Measurements from ENCODE around the gene S1PR5.

DNA sequence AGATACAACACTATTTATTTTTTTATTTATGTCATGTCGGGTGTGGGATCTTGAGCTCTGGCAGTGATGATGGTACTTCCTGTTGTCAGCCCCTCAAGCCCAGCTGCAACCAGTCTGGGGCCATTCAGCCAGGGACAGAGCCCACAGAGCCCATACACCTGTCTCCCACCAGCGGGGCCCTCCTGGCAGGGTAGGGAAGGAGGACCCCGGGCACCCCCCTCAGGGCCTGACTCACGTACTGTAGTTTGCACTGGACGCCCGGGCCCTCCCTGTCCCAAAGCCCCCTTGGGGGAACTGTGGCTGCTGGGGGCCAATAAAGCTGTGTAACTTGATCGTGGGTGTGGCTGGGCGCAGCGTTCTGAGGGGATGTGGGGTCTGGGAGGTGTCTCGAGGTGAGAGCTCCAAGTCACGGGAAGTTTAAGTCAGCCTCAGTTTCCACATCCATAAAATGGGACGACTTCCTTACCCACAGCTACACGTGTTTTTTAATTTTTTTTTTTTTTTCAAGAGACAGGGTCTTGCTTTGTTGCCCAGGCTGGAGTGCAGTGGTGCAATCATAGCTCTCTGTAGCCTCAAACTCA lies 35.9 kb upstream of the S1PR5 start:
- TF ChIP-seq, protein P1, sequence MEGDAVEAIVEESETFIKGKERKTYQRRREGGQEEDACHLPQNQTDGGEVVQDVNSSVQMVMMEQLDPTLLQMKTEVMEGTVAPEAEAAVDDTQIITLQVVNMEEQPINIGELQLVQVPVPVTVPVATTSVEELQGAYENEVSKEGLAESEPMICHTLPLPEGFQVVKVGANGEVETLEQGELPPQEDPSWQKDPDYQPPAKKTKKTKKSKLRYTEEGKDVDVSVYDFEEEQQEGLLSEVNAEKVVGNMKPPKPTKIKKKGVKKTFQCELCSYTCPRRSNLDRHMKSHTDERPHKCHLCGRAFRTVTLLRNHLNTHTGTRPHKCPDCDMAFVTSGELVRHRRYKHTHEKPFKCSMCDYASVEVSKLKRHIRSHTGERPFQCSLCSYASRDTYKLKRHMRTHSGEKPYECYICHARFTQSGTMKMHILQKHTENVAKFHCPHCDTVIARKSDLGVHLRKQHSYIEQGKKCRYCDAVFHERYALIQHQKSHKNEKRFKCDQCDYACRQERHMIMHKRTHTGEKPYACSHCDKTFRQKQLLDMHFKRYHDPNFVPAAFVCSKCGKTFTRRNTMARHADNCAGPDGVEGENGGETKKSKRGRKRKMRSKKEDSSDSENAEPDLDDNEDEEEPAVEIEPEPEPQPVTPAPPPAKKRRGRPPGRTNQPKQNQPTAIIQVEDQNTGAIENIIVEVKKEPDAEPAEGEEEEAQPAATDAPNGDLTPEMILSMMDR (conservative IDR thresholded peaks at IDR 0.05; ENCODE audit: low read depth in 2 of 2): no peak
- TF ChIP-seq, protein P2, sequence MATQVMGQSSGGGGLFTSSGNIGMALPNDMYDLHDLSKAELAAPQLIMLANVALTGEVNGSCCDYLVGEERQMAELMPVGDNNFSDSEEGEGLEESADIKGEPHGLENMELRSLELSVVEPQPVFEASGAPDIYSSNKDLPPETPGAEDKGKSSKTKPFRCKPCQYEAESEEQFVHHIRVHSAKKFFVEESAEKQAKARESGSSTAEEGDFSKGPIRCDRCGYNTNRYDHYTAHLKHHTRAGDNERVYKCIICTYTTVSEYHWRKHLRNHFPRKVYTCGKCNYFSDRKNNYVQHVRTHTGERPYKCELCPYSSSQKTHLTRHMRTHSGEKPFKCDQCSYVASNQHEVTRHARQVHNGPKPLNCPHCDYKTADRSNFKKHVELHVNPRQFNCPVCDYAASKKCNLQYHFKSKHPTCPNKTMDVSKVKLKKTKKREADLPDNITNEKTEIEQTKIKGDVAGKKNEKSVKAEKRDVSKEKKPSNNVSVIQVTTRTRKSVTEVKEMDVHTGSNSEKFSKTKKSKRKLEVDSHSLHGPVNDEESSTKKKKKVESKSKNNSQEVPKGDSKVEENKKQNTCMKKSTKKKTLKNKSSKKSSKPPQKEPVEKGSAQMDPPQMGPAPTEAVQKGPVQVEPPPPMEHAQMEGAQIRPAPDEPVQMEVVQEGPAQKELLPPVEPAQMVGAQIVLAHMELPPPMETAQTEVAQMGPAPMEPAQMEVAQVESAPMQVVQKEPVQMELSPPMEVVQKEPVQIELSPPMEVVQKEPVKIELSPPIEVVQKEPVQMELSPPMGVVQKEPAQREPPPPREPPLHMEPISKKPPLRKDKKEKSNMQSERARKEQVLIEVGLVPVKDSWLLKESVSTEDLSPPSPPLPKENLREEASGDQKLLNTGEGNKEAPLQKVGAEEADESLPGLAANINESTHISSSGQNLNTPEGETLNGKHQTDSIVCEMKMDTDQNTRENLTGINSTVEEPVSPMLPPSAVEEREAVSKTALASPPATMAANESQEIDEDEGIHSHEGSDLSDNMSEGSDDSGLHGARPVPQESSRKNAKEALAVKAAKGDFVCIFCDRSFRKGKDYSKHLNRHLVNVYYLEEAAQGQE (IDR thresholded peaks at IDR 0.05; ENCODE audit: unreplicated experiment): no peak
- TF ChIP-seq EZH2 (IDR thresholded peaks at IDR 0.05; ENCODE audit: low read depth, unreplicated experiment): no peak
- TF ChIP-seq POLR2AphosphoS5 (IDR thresholded peaks at IDR 0.05; ENCODE audit: low read depth): no peak
